GM12864 (cell line): ENCODE measurements around the gene CHD6.

Experiments
- DNase-seq: peaks from one replicate; pipeline ENCODE4 v3.0.0-alpha.2; 2011; ENCODE audit warnings: low read depth
- H3K4me3 ChIP-seq: 2 replicates; pipeline ENCODE4 v1.5.1; 2011; ENCODE audit warnings: mild to moderate bottlenecking, low read depth, low read length, control low read depth
- CTCF ChIP-seq: IDR thresholded peaks from 2 replicates; pipeline ENCODE4 v1.5.1; 2011; ENCODE audit warnings: low read depth, mild to moderate bottlenecking, moderate library complexity, low read length, control low read depth, inconsistent platforms; ENCODE audit errors: missing control alignments

The CHD6 gene

DNA sequence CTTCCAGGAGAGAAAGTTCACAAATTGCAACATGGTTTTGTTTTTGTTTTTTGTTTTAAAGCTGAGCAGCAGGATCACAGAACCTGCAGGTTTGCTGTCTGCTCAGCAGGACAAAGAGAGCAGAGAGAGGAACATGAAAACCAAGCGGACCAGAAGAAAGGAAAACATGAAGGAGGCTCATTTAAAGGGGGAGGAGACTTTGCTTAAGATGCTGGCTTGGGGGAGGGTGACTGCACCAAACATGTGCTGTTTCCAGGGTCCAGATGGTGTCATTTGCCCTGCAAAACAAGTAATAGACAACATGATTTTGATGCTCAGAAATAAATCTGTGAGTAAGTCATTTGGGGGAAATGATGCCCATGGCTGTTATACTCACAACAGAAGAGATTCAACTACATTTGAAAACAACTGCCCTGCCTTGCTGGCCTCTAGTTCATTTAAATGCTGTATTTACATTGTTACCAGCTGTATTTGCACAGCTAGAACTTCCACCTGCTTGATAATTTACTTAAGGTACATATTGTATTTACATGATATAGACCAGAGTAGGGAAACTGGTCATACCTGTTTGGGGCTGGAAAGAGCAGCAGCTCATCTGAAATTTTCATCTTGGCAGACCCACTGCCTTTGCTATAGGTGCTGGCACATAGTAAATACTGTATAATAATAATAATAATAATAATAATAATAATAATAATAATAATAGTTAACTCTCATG is 32.2 kb upstream of the CHD6 start:
- H3K4me3 ChIP-seq: no peak overlapping the region
- TF ChIP-seq CTCF: no peak
- DNase-seq: no peak

DNA sequence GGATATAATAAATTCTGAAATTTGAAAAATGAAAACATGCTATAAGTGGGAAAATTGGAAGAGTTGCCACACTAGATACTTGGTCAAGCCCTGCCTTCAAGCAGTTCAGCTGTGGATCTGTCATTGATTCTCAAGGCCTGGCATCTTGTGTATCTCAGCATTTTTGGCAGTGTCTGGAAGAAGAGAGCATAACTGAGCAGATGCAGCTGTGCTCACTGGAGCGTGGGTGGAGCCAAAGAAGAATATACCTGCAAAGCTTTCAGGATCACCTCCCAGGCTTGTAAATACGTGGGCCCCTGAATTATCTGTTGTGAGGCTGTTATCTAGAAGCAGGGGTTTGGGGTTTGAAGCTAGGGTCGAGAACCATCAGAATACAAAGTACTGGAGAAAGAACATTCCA is 31.3 kb upstream of the CHD6 start:
- H3K4me3 ChIP-seq: no peak overlapping the region
- TF ChIP-seq CTCF: no peak
- DNase-seq: no peak

- DNase-seq: no peak
- no peak for TF ChIP-seq CTCF
- H3K4me3 ChIP-seq: no peak overlapping the region
Observed at GRCh38 chr20:41645372-41645771, 27.2 kb upstream of the CHD6 start.

GRCh38 chr20:41643504-41643938 is 25.3 kb upstream of the CHD6 start:
- no peak for DNase-seq
- TF ChIP-seq CTCF: no peak
- no peak overlapping the region for H3K4me3 ChIP-seq

GRCh38 chr20:41639630-41640029 is 21.5 kb upstream of the CHD6 start:
- H3K4me3 ChIP-seq: no peak overlapping the region
- no peak for DNase-seq

GRCh38 chr20:41638456-41638855 is 20.3 kb upstream of the CHD6 start:
- no peak overlapping the region for H3K4me3 ChIP-seq
- DNase-seq: no peak
- no peak for TF ChIP-seq CTCF

More at GRCh38 chr20:41639630-41640029, 21.5 kb upstream of the CHD6 start:
- TF ChIP-seq CTCF: no peak

GRCh38 chr20:41635158-41635557 is 17.0 kb upstream of the CHD6 start:
- no peak overlapping the region for H3K4me3 ChIP-seq
- TF ChIP-seq CTCF: no peak
- DNase-seq: no peak
